Stimulated activated CD8-positive, alpha-beta memory T cell treated with anti-CD3 and anti-CD28 coated beads, Interleukin-7, amount 100 ng/mL, for 48 hours (primary cell): ENCODE measurements around the gene IL17RE.
A peak's percentile ranks its signal among the peaks of the same experiment; 100 is the strongest.

Experiments
- DNase-seq, 2 donors: peaks; one replicate each; pipeline ENCODE4 v3.0.0-alpha.2; 2020; ENCODE audit warnings: low read depth in 1 of 2; ENCODE audit errors: extremely low read depth in 1 of 2

IL17RE gene

GRCh38 chr3:9951598-9951961 is 48.9 kb downstream of the IL17RE start:
- no peak for DNase-seq

- peak in 1 of 2 donors; percentile 52 for DNase-seq
Observed at GRCh38 chr3:9951962-9952805, 49.5 kb downstream of the IL17RE start, which contains the start of gene PRRT3. PRRT3 (minus strand) TSS chr3:9952408; CDS start chr3:9950115, 2,293 bp downstream.

- no peak for DNase-seq
Observed at GRCh38 chr3:9955067-9955502, 52.4 kb downstream of the IL17RE start.

- no peak for DNase-seq
Observed at GRCh38 chr3:9955611-9956352, 53.1 kb downstream of the IL17RE start.

- no peak for DNase-seq
Observed at GRCh38 chr3:9957214-9957613, 54.6 kb downstream of the IL17RE start.

- no peak for DNase-seq
Observed at GRCh38 chr3:9965200-9965875, 62.7 kb downstream of the IL17RE start.
